ENCODE measurements around the gene AKAP8.

DNA sequence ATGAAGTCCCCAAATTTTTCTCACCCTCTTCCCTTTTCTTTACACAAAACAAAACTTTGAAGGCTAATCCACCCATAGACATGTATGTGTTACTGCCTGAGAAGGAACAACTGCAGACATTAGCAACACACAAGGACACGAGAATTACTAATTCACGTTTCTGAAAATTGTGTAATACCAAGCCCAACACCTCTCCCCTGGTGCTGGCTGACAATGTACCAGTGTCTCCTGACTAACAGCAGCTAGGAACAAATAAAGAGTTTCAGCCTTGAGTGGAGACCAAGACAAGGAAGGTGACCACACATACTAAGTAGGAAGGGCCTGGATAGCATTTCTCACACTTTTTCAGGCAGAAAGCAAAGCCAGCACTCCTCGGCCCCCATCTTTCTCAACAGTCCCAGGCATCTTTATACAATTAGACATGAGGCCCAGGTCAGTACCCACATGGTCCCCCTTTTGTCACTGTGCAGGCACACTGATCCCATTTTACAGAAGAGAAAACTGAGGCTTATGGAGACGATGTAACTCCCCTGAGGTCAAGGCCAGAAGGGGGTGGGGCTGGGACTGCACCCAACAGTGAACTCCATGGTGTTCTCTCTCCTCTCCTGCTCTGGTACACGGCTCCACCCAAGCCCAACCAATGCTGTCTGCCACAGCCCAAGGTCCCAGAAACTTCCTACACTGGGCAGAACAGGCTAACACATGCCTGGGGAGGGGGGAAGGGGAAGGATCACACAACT lies 55.9 kb downstream of the AKAP8 start:
- TF ChIP-seq FOSL1 (tag; conservative IDR thresholded peaks at IDR 0.05) = no peak
- TF ChIP-seq, protein P1, sequence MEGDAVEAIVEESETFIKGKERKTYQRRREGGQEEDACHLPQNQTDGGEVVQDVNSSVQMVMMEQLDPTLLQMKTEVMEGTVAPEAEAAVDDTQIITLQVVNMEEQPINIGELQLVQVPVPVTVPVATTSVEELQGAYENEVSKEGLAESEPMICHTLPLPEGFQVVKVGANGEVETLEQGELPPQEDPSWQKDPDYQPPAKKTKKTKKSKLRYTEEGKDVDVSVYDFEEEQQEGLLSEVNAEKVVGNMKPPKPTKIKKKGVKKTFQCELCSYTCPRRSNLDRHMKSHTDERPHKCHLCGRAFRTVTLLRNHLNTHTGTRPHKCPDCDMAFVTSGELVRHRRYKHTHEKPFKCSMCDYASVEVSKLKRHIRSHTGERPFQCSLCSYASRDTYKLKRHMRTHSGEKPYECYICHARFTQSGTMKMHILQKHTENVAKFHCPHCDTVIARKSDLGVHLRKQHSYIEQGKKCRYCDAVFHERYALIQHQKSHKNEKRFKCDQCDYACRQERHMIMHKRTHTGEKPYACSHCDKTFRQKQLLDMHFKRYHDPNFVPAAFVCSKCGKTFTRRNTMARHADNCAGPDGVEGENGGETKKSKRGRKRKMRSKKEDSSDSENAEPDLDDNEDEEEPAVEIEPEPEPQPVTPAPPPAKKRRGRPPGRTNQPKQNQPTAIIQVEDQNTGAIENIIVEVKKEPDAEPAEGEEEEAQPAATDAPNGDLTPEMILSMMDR (IDR thresholded peaks at IDR 0.05 in 2 of 3, conservative IDR thresholded peaks at IDR 0.05 in 1 of 3; ENCODE audit: insufficient read depth in 2 of 3, low read depth in 1 of 3, low read length in 3 of 3) = no peak
- TF ChIP-seq, protein P2, sequence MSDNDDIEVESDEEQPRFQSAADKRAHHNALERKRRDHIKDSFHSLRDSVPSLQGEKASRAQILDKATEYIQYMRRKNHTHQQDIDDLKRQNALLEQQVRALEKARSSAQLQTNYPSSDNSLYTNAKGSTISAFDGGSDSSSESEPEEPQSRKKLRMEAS (CRISPR knock-in tag; IDR thresholded peaks at IDR 0.05) = no peak
